HepG2 (cell line): Measurements from ENCODE around the gene TSC22D1. TPM values are rescaled to one million over a fixed set of nuclear protein-coding genes. Genes with fewer than 3 reads are reported as not detected.

Experiments
- ATRX ChIP-seq: sonication (generic); formaldehyde crosslinking; IDR thresholded peaks from 2 replicates; pipeline ENCODE4 v1.4.0; 2020; ENCODE audit warnings: missing genetic modification reagents, borderline replicate concordance
- GABPB1 ChIP-seq: IDR thresholded peaks from 2 replicates; pipeline ENCODE4 v1.6.1; 2016; ENCODE audit warnings: mild to moderate bottlenecking, missing genetic modification reagents, moderate library complexity, missing compliant biosample characterization
- GATAD2A ChIP-seq: IDR thresholded peaks from 2 replicates; pipeline ENCODE4 v1.6.1; 2016
- GFI1 ChIP-seq: sonication (generic); formaldehyde crosslinking; IDR thresholded peaks from 2 replicates; pipeline ENCODE4 v1.5.0; 2020; ENCODE audit warnings: missing genetic modification reagents, mild to moderate bottlenecking, borderline replicate concordance
- HNRNPLL ChIP-seq: fragments of 200-400 bp; formaldehyde crosslinking; IDR thresholded peaks from 2 replicates; pipeline ENCODE4 v1.6.1; 2017; ENCODE audit warnings: mild to moderate bottlenecking, low read depth, low read length; ENCODE audit not compliant: poor library complexity, severe bottlenecking
- JUN ChIP-seq: sonication (generic); formaldehyde crosslinking; IDR thresholded peaks from 2 replicates; pipeline ENCODE4 v1.4.0; 2020; ENCODE audit warnings: mild to moderate bottlenecking, missing genetic modification reagents
- KLF15 ChIP-seq: sonication (generic); formaldehyde crosslinking; IDR thresholded peaks from 2 replicates; pipeline ENCODE4 v1.8.1; 2023; ENCODE audit warnings: borderline replicate concordance, mild to moderate bottlenecking, inconsistent platforms, missing genetic modification reagents, mixed read lengths
- MAZ ChIP-seq, 2 experiments: sonication (generic) in 1 of 2; formaldehyde crosslinking in 1 of 2; IDR thresholded peaks; 2 replicates each; pipeline versions ENCODE4 v1.5.0 to v1.6.1; 2012 to 2020; ENCODE audit warnings: low read depth in 2 of 2, mild to moderate bottlenecking in 2 of 2, borderline replicate concordance in 1 of 2, improper control_type of control experiment in 1 of 2, low read length in 1 of 2, missing genetic modification reagents in 1 of 2, moderate library complexity in 1 of 2
- MXD4 ChIP-seq: IDR thresholded peaks from 2 replicates; pipeline ENCODE4 v1.6.1; 2016; ENCODE audit warnings: mild to moderate bottlenecking, missing biosample characterization, missing genetic modification reagents
- NFE2L1 ChIP-seq: sonication (generic); formaldehyde crosslinking; IDR thresholded peaks from 2 replicates; pipeline ENCODE4 v1.4.0; 2020; ENCODE audit warnings: missing genetic modification reagents, mild to moderate bottlenecking, borderline replicate concordance
- SAP130 ChIP-seq: IDR thresholded peaks from 2 replicates; pipeline ENCODE4 v1.6.1; 2016; ENCODE audit warnings: low read depth
- SNAI1 ChIP-seq: sonication (generic); formaldehyde crosslinking; IDR thresholded peaks from 2 replicates; pipeline ENCODE4 v1.5.0; 2020; ENCODE audit warnings: mild to moderate bottlenecking, missing genetic modification reagents, borderline replicate concordance
- STAT5B ChIP-seq: sonication (generic); formaldehyde crosslinking; IDR thresholded peaks from 2 replicates; pipeline ENCODE4 v1.4.0; 2020; ENCODE audit warnings: missing genetic modification reagents
- SUZ12 ChIP-seq: fragments of 150-350 bp; IDR thresholded peaks from 2 replicates; pipeline ENCODE4 v1.6.1; 2014; ENCODE audit warnings: low read depth, low read length
- THAP11 ChIP-seq: IDR thresholded peaks from 2 replicates; pipeline ENCODE4 v1.6.1; 2016; ENCODE audit warnings: missing biosample characterization, missing genetic modification reagents
- TMF1 ChIP-seq: sonication (generic); formaldehyde crosslinking; IDR thresholded peaks from 2 replicates; pipeline ENCODE4 v1.8.1; 2022; ENCODE audit warnings: low read depth, missing genetic modification reagents
- TSC22D2 ChIP-seq: sonication (generic); formaldehyde crosslinking; IDR thresholded peaks from 2 replicates; pipeline ENCODE4 v1.5.1; 2020; ENCODE audit warnings: missing genetic modification reagents, mild to moderate bottlenecking, borderline replicate concordance
- U2AF2 ChIP-seq: fragments of 200-400 bp; formaldehyde crosslinking; IDR thresholded peaks from 2 replicates; pipeline ENCODE4 v1.6.1; 2017; ENCODE audit warnings: low read depth, mild to moderate bottlenecking, low read length
- WIZ ChIP-seq: sonication (generic); formaldehyde crosslinking; IDR thresholded peaks from 2 replicates; pipeline ENCODE4 v1.5.1; 2020; ENCODE audit warnings: mild to moderate bottlenecking, missing genetic modification reagents
- ZFP41 ChIP-seq: sonication (generic); formaldehyde crosslinking; IDR thresholded peaks from 2 replicates; pipeline ENCODE4 v1.4.0; 2020; ENCODE audit warnings: mild to moderate bottlenecking, missing genetic modification reagents, borderline replicate concordance
- ZFX ChIP-seq: sonication (generic); formaldehyde crosslinking; IDR thresholded peaks from 2 replicates; pipeline ENCODE4 v1.4.0; 2020; ENCODE audit warnings: mild to moderate bottlenecking, low read depth, missing genetic modification reagents, moderate library complexity
- ZIK1 ChIP-seq: sonication (generic); formaldehyde crosslinking; IDR thresholded peaks from 2 replicates; pipeline ENCODE4 v1.5.0; 2020; ENCODE audit warnings: mild to moderate bottlenecking, low read depth, missing genetic modification reagents, borderline replicate concordance
- ZNF136 ChIP-seq: sonication (generic); formaldehyde crosslinking; IDR thresholded peaks from 2 replicates; pipeline ENCODE4 v1.8.1; 2022; ENCODE audit warnings: low read depth, mild to moderate bottlenecking, moderate library complexity, missing genetic modification reagents
- ZNF44 ChIP-seq: sonication (generic); formaldehyde crosslinking; IDR thresholded peaks from 2 replicates; pipeline ENCODE4 v1.5.1; 2020; ENCODE audit warnings: mild to moderate bottlenecking, missing genetic modification reagents
- ZNF558 ChIP-seq: sonication (generic); formaldehyde crosslinking; IDR thresholded peaks from 2 replicates; pipeline ENCODE4 v1.9.0; 2022; ENCODE audit warnings: mild to moderate bottlenecking, missing genetic modification reagents, borderline replicate concordance
- polyA plus RNA-seq, 8 experiments: library from polyadenylated mRNA; depleted of rRNA in 3 of 8; stranded (reverse) in 7 of 8; unstranded in 1 of 8; fragments of >200 nt; fragmentation: Illumina TruSeq in 4 of 8; extraction: Trizol in 4 of 8; gene quantifications; 2 replicates each; pipeline versions ENCODE4 v1.2.1 to v1.2.3, GENCODE V29; 2011 to 2016; ENCODE audit warnings: low read depth in 4 of 8, missing spikeins in 1 of 8, mixed read lengths in 1 of 8; ENCODE audit not compliant: insufficient read depth in 1 of 8
- total RNA-seq, 5 experiments: library from RNA; depleted of rRNA; stranded (reverse); fragments of >200 nt; fragmentation: Illumina TruSeq; extraction: Trizol; gene quantifications; 2 replicates each; pipeline ENCODE4 v1.2.3, GENCODE V29; 2016; ENCODE audit warnings: low read depth in 1 of 5
- TF ChIP-seq, protein P1 (sequence below): sonication (generic); formaldehyde crosslinking; IDR thresholded peaks from 2 replicates; pipeline ENCODE4 v1.4.0; 2020; ENCODE audit warnings: missing genetic modification reagents
- TF ChIP-seq, protein P2 (sequence below): IDR thresholded peaks from 2 replicates; pipeline ENCODE4 v1.6.1; 2016; ENCODE audit warnings: missing biosample characterization, missing genetic modification reagents, low read depth
- TF ChIP-seq, protein P3 (sequence below): sonication (generic); formaldehyde crosslinking; IDR thresholded peaks from 2 replicates; pipeline ENCODE4 v1.4.0; 2020; ENCODE audit warnings: mild to moderate bottlenecking, missing genetic modification reagents

TSC22D1 gene
- total and polyA plus RNA-seq, 2 of the 13 experiments (the other 11 are each of a cell fraction or from before 2014, with no cell fraction given): 18.4 to 35.7 TPM

DNA sequence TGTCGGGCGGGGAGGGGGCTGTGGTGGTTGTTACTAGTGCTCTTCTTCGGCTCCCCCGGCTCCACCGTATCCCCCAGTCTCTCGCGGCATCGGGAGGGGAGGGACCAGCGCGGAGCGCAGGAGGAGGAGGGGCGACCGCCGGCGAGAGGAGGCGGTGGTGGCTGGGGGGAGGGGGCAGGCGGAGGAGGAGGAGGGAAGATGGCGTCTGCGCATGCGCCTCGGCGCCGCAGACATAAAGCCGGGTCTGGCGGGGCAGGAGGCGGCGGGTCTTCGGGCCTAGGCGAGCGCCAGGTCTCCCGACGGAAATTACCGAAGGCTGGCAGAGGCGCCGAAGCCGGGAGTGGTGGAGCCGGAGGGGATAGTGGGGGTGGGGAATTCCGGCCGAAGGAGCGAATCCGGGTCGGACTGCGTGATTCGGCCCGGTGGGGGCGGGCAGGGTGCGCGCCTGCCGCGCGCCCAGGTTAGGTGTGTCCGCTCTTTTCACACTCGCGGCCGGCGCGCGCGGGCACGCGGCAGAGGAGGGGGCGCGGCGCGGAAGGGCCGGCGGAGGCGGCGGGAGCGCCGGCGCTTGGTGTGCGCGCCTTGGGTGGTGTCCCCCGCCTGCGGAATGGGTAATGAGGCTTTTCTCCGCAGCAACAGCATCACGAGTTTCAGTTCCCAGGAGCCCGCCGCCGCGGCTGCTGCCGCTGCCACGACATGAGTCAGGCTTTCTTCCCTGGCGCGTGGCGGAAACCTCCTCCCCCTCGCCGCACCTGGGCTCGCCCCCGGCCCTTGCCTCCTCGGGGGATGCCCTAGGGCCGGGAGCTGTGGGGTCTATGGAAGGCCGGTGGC, 1.3 kb upstream of the TSC22D1 start (continued):
- TF ChIP-seq MAZ (IDR thresholded peaks at IDR 0.05; ENCODE audit: borderline replicate concordance, low read depth, low read length): peak; percentile 24
- TF ChIP-seq MAZ (CRISPR knock-in tag; IDR thresholded peaks at IDR 0.05; ENCODE audit: low read depth): peak; percentile 79; the same call in 1 of the 2 replicates
- TF ChIP-seq GABPB1 (CRISPR knock-in tag): peak; percentile 63; the same call in 1 of the 2 replicates
- 0 out of 2 replicates have a peak, but pooled peaks have one; percentile 31 for TF ChIP-seq GFI1 (CRISPR knock-in tag)
- no peak for TF ChIP-seq ZFP41 (CRISPR knock-in tag)
- 0 out of 2 replicates have a peak, but pooled peaks have one; percentile 31 for TF ChIP-seq ZIK1 (CRISPR knock-in tag)
- TF ChIP-seq MXD4 (CRISPR knock-in tag): peak; percentile 33; the same call in 1 of the 2 replicates
- no peak; the same call in 1 of the 2 replicates for TF ChIP-seq ZNF44 (CRISPR knock-in tag)
- no peak for TF ChIP-seq JUN (CRISPR knock-in tag)
- no peak for TF ChIP-seq KLF15
- TF ChIP-seq, protein P1, sequence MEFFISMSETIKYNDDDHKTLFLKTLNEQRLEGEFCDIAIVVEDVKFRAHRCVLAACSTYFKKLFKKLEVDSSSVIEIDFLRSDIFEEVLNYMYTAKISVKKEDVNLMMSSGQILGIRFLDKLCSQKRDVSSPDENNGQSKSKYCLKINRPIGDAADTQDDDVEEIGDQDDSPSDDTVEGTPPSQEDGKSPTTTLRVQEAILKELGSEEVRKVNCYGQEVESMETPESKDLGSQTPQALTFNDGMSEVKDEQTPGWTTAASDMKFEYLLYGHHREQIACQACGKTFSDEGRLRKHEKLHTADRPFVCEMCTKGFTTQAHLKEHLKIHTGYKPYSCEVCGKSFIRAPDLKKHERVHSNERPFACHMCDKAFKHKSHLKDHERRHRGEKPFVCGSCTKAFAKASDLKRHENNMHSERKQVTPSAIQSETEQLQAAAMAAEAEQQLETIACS: peak; percentile 93
- TF ChIP-seq SNAI1 (CRISPR knock-in tag): no peak; the same call in 1 of the 2 replicates
- TF ChIP-seq, protein P2, sequence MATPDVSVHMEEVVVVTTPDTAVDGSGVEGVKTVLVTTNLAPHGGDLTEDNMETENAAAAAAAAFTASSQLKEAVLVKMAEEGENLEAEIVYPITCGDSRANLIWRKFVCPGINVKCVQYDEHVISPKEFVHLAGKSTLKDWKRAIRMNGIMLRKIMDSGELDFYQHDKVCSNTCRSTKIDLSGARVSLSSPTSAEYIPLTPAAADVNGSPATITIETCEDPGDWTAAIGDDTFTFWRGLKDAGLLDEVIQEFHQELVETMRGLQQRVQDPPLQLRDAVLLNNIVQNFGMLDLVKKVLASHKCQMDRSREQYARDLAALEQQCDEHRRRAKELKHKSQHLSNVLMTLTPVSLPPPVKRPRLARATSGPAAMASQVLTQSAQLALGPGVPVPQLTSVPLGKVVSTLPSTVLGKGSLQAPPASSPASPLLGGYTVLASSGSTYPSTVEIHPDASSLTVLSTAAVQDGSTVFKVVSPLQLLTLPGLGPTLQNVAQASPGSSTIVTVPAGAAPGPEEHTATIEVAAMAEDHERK (CRISPR knock-in tag): no peak
- no peak for TF ChIP-seq SUZ12
- peak; percentile 35; the same call in 1 of the 2 replicates for TF ChIP-seq SAP130
- TF ChIP-seq THAP11 (CRISPR knock-in tag): 0 out of 2 replicates have a peak, but pooled peaks have one; percentile 14
- TF ChIP-seq STAT5B (CRISPR knock-in tag): no peak
- TF ChIP-seq ATRX (CRISPR knock-in tag): no peak
- TF ChIP-seq NFE2L1 (CRISPR knock-in tag): no peak
- TF ChIP-seq WIZ (CRISPR knock-in tag): no peak
- 0 out of 2 replicates have a peak, but pooled peaks have one; percentile 44 for TF ChIP-seq ZNF136
- peak; percentile 11 for TF ChIP-seq ZFX (CRISPR knock-in tag)
- TF ChIP-seq, protein P3, sequence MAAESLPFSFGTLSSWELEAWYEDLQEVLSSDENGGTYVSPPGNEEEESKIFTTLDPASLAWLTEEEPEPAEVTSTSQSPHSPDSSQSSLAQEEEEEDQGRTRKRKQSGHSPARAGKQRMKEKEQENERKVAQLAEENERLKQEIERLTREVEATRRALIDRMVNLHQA (CRISPR knock-in tag): no peak
- no peak for TF ChIP-seq ZNF558
- no peak for TF ChIP-seq U2AF2
- TF ChIP-seq TSC22D2: no peak
- no peak for TF ChIP-seq GATAD2A
- TF ChIP-seq HNRNPLL: peak; percentile 54
- no peak for TF ChIP-seq TMF1
